SJSA1 (cell line): ENCODE data around the gene XPO5. TPM values are rescaled to one million over a fixed set of nuclear protein-coding genes. Genes with fewer than 3 reads are reported as not detected.
"Not testable (repeated sequence)": the region's sequence is repeated elsewhere in the genome, so short reads cannot be mapped to it uniquely, and the experiment has no call there.

Source experiments
- DNase-seq, 2 experiments: peaks; one replicate each; pipeline ENCODE4 v3.0.0-alpha.2; 2015 to 2020; ENCODE audit warnings: low spot score in 2 of 2, low read depth in 1 of 2
- H3K27ac ChIP-seq: fragments of 250-450 bp; sonication (Bioruptor Pico); 2 replicates; pipeline ENCODE4 v1.5.1; 2020; ENCODE audit warnings: mild to moderate bottlenecking, moderate library complexity
- H3K27me3 ChIP-seq: fragments of 250-450 bp; sonication (Bioruptor Pico); replicated peaks from 2 replicates; pipeline ENCODE4 v1.5.1; 2020; ENCODE audit warnings: mild to moderate bottlenecking, moderate library complexity
- H3K36me3 ChIP-seq: fragments of 250-450 bp; sonication (Bioruptor Pico); 2 replicates; pipeline ENCODE4 v1.5.1; 2020; ENCODE audit warnings: mild to moderate bottlenecking
- H3K4me1 ChIP-seq: fragments of 250-450 bp; sonication (Bioruptor Pico); replicated peaks from 2 replicates; pipeline ENCODE4 v1.6.1; 2021; ENCODE audit warnings: mild to moderate bottlenecking
- H3K4me3 ChIP-seq: fragments of 250-450 bp; sonication (Bioruptor Pico); 2 replicates; pipeline ENCODE4 v1.5.1; 2020; ENCODE audit warnings: mild to moderate bottlenecking
- H3K9me3 ChIP-seq: fragments of 250-450 bp; sonication (Bioruptor Pico); replicated peaks from 2 replicates; pipeline ENCODE4 v1.5.1; 2020; ENCODE audit warnings: mild to moderate bottlenecking
- total RNA-seq: library from RNA; depleted of rRNA; stranded (reverse); fragments of >200 nt; shearing (Covaris generic); gene quantifications from 2 replicates; pipeline ENCODE4 v1.2.3, GENCODE V29; 2014

XPO5 gene
- total RNA-seq, 1 experiment from 2014 or later: 35.8 TPM

GRCh38 chr6:43570876-43571441 is 4.9 kb downstream of the XPO5 start:
- Histone ChIP-seq H3K27me3 (no peaks in the 10 kb centered on the region), H3K36me3 (peaks cover 66% of the 10 kb centered on the region), H3K27ac (no peak overlapping the region), H3K4me3 (no peak overlapping the region), H3K9me3 (no peaks in the 10 kb centered on the region), H3K4me1 (no peaks in the 10 kb centered on the region)
- DNase-seq: no peak

GRCh38 chr6:43559328-43559727 is 16.5 kb downstream of the XPO5 start:
- DNase-seq: no peak
- Histone ChIP-seq H3K9me3 (no peaks in the 10 kb centered on the region), H3K27ac (no peak overlapping the region), H3K36me3 (peaks cover 97% of the 10 kb centered on the region), H3K4me3 (no peak overlapping the region), H3K4me1 (no peaks in the 10 kb centered on the region), H3K27me3 (no peaks in the 10 kb centered on the region)

- not testable (repeated sequence) for H3K9me3 ChIP-seq, H3K4me1 ChIP-seq, H3K27ac ChIP-seq, H3K27me3 ChIP-seq, DNase-seq, H3K4me3 ChIP-seq
- H3K36me3 ChIP-seq: peaks cover 93% of the 10 kb centered on the region
These were observed 18.2 kb downstream of the XPO5 start for GRCh38 chr6:43557620-43558019.

- Histone ChIP-seq H3K4me3 (no peak overlapping the region), H3K27ac (no peak overlapping the region), H3K4me1 (no peaks in the 10 kb centered on the region), H3K9me3 (no peaks in the 10 kb centered on the region), H3K27me3 (no peaks in the 10 kb centered on the region), H3K36me3 (peaks cover 87% of the 10 kb centered on the region)
- DNase-seq: no peak
These were observed 28.6 kb downstream of the XPO5 start for GRCh38 chr6:43547222-43547621.

GRCh38 chr6:43544461-43544860 is 31.4 kb downstream of the XPO5 start:
- H3K4me1 ChIP-seq: no peaks in the 10 kb centered on the region
- DNase-seq: no peak
- no peak overlapping the region for H3K27ac ChIP-seq
- H3K27me3 ChIP-seq: no peaks in the 10 kb centered on the region
- H3K4me3 ChIP-seq: no peak overlapping the region
- no peaks in the 10 kb centered on the region for H3K9me3 ChIP-seq
- peaks cover 86% of the 10 kb centered on the region for H3K36me3 ChIP-seq

- H3K27ac ChIP-seq: no peak overlapping the region
- H3K9me3 ChIP-seq: no peaks in the 10 kb centered on the region
- H3K36me3 ChIP-seq: peaks cover 82% of the 10 kb centered on the region
- no peaks in the 10 kb centered on the region for H3K4me1 ChIP-seq
- no peak for DNase-seq
- no peak overlapping the region for H3K4me3 ChIP-seq
- no peaks in the 10 kb centered on the region for H3K27me3 ChIP-seq
These were observed 33.9 kb downstream of the XPO5 start for GRCh38 chr6:43541774-43542471.

- H3K9me3 ChIP-seq: no peaks in the 10 kb centered on the region
- no peak overlapping the region for H3K4me3 ChIP-seq
- peaks cover 72% of the 10 kb centered on the region for H3K36me3 ChIP-seq
- H3K27ac ChIP-seq: no peak overlapping the region
- H3K27me3 ChIP-seq: no peaks in the 10 kb centered on the region
- no peak for DNase-seq
- no peaks in the 10 kb centered on the region for H3K4me1 ChIP-seq
These were observed 35.3 kb downstream of the XPO5 start for GRCh38 chr6:43540507-43540906.

- not testable (repeated sequence) for H3K27me3 ChIP-seq, H3K4me1 ChIP-seq, H3K27ac ChIP-seq, DNase-seq, H3K4me3 ChIP-seq, H3K9me3 ChIP-seq
- peaks cover 69% of the 10 kb centered on the region for H3K36me3 ChIP-seq
These were observed 36.4 kb downstream of the XPO5 start for GRCh38 chr6:43539409-43539808.

GRCh38 chr6:43538986-43539385 is 36.9 kb downstream of the XPO5 start:
- not testable (repeated sequence) for H3K9me3 ChIP-seq, H3K27ac ChIP-seq, H3K4me1 ChIP-seq, H3K4me3 ChIP-seq, H3K27me3 ChIP-seq, DNase-seq
- H3K36me3 ChIP-seq: peaks cover 72% of the 10 kb centered on the region

- H3K27ac ChIP-seq: no peak overlapping the region
- H3K4me1 ChIP-seq: no peaks in the 10 kb centered on the region
- no peaks in the 10 kb centered on the region for H3K27me3 ChIP-seq
- H3K4me3 ChIP-seq: no peak overlapping the region
- no peaks in the 10 kb centered on the region for H3K9me3 ChIP-seq
- no peak for DNase-seq
- peaks cover 77% of the 10 kb centered on the region for H3K36me3 ChIP-seq
These were observed 43.6 kb downstream of the XPO5 start for GRCh38 chr6:43532201-43532600.

GRCh38 chr6:43524483-43524961 is 51.3 kb downstream of the XPO5 start:
- Histone ChIP-seq H3K27ac (no peak overlapping the region), H3K4me3 (no peak overlapping the region), H3K4me1 (no peaks in the 10 kb centered on the region), H3K9me3 (no peaks in the 10 kb centered on the region), H3K36me3 (peaks cover 94% of the 10 kb centered on the region), H3K27me3 (no peaks in the 10 kb centered on the region)
- no peak for DNase-seq

- Histone ChIP-seq H3K4me1 (peaks cover 4% of the 10 kb centered on the region), H3K27me3 (no peaks in the 10 kb centered on the region), H3K36me3 (peaks cover 92% of the 10 kb centered on the region), H3K27ac (no peak overlapping the region), H3K9me3 (no peaks in the 10 kb centered on the region), H3K4me3 (no peak overlapping the region)
- DNase-seq: no peak
These were observed 52.6 kb downstream of the XPO5 start for GRCh38 chr6:43523284-43523683.

- no peaks in the 10 kb centered on the region for H3K9me3 ChIP-seq
- H3K36me3 ChIP-seq: peaks cover 86% of the 10 kb centered on the region
- no peaks in the 10 kb centered on the region for H3K27me3 ChIP-seq
- H3K27ac ChIP-seq: no peak overlapping the region
- peaks cover 10% of the 10 kb centered on the region for H3K4me1 ChIP-seq
- DNase-seq: no peak
- no peak overlapping the region for H3K4me3 ChIP-seq
These were observed 53.1 kb downstream of the XPO5 start for GRCh38 chr6:43522547-43523261.

GRCh38 chr6:43521836-43522235 is 54.0 kb downstream of the XPO5 start:
- peaks cover 77% of the 10 kb centered on the region for H3K36me3 ChIP-seq
- no peak for DNase-seq
- no peak overlapping the region for H3K27ac ChIP-seq
- H3K4me1 ChIP-seq: peaks cover 11% of the 10 kb centered on the region
- no peaks in the 10 kb centered on the region for H3K9me3 ChIP-seq
- no peak overlapping the region for H3K4me3 ChIP-seq
- H3K27me3 ChIP-seq: no peaks in the 10 kb centered on the region
